22Rv1 (cell line): ENCODE data around the gene XRCC3.

Experiments
- CTCF ChIP-seq: fragments of 450-650 bp; IDR thresholded peaks from 2 replicates; pipeline ENCODE4 v1.5.1; 2017; ENCODE audit warnings: mild to moderate bottlenecking
- ZFX ChIP-seq: fragments of 450-650 bp; IDR thresholded peaks from 2 replicates; pipeline ENCODE4 v1.6.1; 2017; ENCODE audit warnings: antibody characterized with exemption, borderline replicate concordance

- TF ChIP-seq CTCF (no peak), ZFX (no peak)
Measured at GRCh38 chr14:103688906-103689902, 26.0 kb downstream of the XRCC3 start.
